ENCODE results near the gene DOK1.

DNA sequence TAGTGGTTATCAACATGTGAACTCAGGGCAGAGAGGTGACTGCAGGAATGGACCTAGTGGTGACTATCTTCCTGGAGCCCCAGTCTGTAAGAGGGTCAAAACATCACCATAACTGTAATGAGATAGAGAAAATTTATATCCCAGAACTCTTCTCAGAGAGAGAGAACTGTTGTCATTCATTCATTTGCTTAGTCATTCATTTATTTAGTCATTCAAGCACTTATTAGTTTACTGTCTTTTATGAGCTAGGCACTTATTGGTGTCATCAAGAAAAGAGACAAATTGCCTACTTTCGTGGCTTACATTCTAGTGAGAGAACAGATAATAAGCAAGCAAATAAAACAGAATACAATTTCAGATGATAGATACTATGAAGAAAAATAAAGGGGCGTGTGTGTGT, 34.1 kb downstream of the DOK1 start:
- TF ChIP-seq, protein P1, sequence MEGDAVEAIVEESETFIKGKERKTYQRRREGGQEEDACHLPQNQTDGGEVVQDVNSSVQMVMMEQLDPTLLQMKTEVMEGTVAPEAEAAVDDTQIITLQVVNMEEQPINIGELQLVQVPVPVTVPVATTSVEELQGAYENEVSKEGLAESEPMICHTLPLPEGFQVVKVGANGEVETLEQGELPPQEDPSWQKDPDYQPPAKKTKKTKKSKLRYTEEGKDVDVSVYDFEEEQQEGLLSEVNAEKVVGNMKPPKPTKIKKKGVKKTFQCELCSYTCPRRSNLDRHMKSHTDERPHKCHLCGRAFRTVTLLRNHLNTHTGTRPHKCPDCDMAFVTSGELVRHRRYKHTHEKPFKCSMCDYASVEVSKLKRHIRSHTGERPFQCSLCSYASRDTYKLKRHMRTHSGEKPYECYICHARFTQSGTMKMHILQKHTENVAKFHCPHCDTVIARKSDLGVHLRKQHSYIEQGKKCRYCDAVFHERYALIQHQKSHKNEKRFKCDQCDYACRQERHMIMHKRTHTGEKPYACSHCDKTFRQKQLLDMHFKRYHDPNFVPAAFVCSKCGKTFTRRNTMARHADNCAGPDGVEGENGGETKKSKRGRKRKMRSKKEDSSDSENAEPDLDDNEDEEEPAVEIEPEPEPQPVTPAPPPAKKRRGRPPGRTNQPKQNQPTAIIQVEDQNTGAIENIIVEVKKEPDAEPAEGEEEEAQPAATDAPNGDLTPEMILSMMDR (IDR thresholded peaks at IDR 0.05; ENCODE audit: low read length): no peak
- no peak for TF ChIP-seq EZH2 (IDR thresholded peaks at IDR 0.05; ENCODE audit: borderline replicate concordance, low read length)

Measured in OCI-LY1 (cell line).